ENCODE measurements around the gene GFI1.

- TF ChIP-seq CTCF (IDR thresholded peaks at IDR 0.05) (no peak), POLR2A (IDR thresholded peaks at IDR 0.05) (no peak)
Observed at GRCh38 chr1:92500552-92500951, 13.8 kb upstream of the GFI1 start.

All from adrenal gland (tissue), 5 donors.